Ramos (cell line): Measurements from ENCODE around the gene SPSB3.
"Not testable (repeated sequence)": the region's sequence is repeated elsewhere in the genome, so short reads cannot be mapped to it uniquely, and the experiment has no call there.

Experiments used
- in situ Hi-C: fragments of 300-500 bp; cut with MboI; formaldehyde crosslinking; loops from one replicate; pipeline ENCODE4 v1.14.3; 2022; ENCODE audit warnings: low sequenced_read_pairs; ENCODE audit not compliant: unreplicated experiment

Gene SPSB3

GRCh38 chr16:1817276-1817589, 34.9 kb upstream of the SPSB3 start:
- in situ Hi-C loops = no loop called here

- in situ Hi-C loops = no loop called here
Measured at GRCh38 chr16:1816396-1817275, 34.3 kb upstream of the SPSB3 start.

- in situ Hi-C loops = no loop called here
Measured at GRCh38 chr16:1815461-1815860, 33.1 kb upstream of the SPSB3 start.

GRCh38 chr16:1812732-1813163, 30.4 kb upstream of the SPSB3 start:
- in situ Hi-C loops = no loop called here

- in situ Hi-C loops = no loop called here
Measured at GRCh38 chr16:1810536-1810935, 28.2 kb upstream of the SPSB3 start.

- in situ Hi-C loops = no loop called here
Measured at GRCh38 chr16:1810106-1810505, 27.7 kb upstream of the SPSB3 start.

- in situ Hi-C loops = no loop called here
Measured at GRCh38 chr16:1809281-1809801, 27.0 kb upstream of the SPSB3 start.

GRCh38 chr16:1808691-1809090, 26.3 kb upstream of the SPSB3 start:
- in situ Hi-C loops = no loop called here

- in situ Hi-C loops = no loop called here
Measured at GRCh38 chr16:1807626-1808025, 25.3 kb upstream of the SPSB3 start.

GRCh38 chr16:1800701-1801100, 18.3 kb upstream of the SPSB3 start:
- in situ Hi-C loops = no loop called here

GRCh38 chr16:1799263-1799662, 16.9 kb upstream of the SPSB3 start:
- in situ Hi-C loops = not testable (repeated sequence)

GRCh38 chr16:1794908-1795666, 12.7 kb upstream of the SPSB3 start:
- in situ Hi-C loops = no loop called here

GRCh38 chr16:1794221-1794871, 12.0 kb upstream of the SPSB3 start:
- in situ Hi-C loops = no loop called here

- in situ Hi-C loops = no loop called here
Measured at GRCh38 chr16:1793578-1794220, 11.3 kb upstream of the SPSB3 start, which contains the start of gene IGFALS. TSS of gene IGFALS (minus strand) at chr16:1793705. CDS start at chr16:1793652, 53 bp downstream.

GRCh38 chr16:1792836-1793577, 10.6 kb upstream of the SPSB3 start:
- in situ Hi-C loops = no loop called here

- in situ Hi-C loops = no loop called here
Measured at GRCh38 chr16:1791943-1792812, 9.8 kb upstream of the SPSB3 start.

GRCh38 chr16:1791256-1791942, 9.0 kb upstream of the SPSB3 start:
- in situ Hi-C loops = no loop called here

- in situ Hi-C loops = no loop called here
Measured at GRCh38 chr16:1790611-1791255, 8.4 kb upstream of the SPSB3 start.
